ENCODE results near the gene TMEM200B.
"Not testable (repeated sequence)": the region's sequence is repeated elsewhere in the genome, so short reads cannot be mapped to it uniquely, and the experiment has no call there.

TMEM200B gene

DNA sequence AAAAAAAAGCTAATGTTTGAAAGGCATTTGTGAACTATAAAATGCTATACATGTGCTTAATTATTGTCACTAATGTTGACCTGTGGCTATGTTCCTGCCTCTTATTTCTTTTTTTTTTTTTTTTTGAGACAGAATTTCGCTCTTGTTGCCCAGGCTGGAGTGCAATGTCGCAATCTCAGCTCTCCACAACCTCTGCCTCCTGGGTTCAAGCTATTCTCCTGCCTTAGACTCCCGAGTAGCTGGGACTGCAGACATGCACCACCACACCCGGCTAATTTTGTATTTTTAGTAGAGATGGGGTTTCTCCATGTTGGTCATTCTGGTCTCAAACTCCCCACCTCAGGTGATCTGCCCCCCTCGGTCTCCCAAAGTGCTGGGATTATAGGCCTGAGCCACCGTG is 15.7 kb downstream of the TMEM200B start:
- DNase-seq (ENCODE audit: low read depth): not testable (repeated sequence)

DNA sequence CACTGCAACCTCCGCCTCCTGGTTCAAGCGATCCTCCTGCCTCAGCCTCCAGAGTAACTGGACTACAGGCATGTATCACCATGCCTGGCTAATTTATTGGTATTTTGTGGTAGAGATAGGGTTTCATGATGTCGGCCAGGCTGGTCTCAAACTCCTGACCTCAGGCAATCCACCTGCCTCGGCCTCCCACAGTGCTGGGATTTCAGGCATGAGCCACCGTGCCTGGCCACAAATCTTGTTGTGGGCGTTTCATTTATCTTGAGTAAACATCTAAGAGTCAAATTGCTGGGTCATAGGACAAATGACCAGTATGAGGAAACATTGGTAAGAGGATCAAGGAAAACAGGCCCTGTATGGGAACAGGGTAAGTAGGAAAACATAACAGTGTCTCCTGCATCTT is 17.9 kb downstream of the TMEM200B start:
- no peak for DNase-seq (ENCODE audit: low read depth)

DNA sequence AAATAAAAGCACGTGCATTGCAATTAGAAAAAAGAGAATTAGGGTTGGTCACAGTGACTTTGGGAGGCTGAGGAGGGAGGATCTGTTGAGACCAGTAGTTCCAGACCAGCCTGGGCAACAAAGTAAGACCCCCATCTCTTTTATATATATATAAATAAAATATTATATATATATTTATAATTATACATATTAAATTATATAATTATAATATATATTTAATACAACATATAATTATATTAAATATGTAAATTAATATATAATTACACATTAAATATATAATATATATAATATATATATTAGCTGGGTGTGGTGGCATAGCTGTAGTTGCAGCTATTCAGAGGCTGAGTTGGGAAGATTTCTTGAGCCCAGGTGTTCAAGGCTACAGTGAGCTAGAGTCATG is 23.2 kb downstream of the TMEM200B start:
- no peak for DNase-seq (ENCODE audit: low read depth)

- no peak for DNase-seq (ENCODE audit: low read depth)
Observed at GRCh38 chr1:29099286-29099685, 24.4 kb downstream of the TMEM200B start.

- no peak for DNase-seq (ENCODE audit: low read depth)
Observed at GRCh38 chr1:29096231-29096886, 27.3 kb downstream of the TMEM200B start.

DNA sequence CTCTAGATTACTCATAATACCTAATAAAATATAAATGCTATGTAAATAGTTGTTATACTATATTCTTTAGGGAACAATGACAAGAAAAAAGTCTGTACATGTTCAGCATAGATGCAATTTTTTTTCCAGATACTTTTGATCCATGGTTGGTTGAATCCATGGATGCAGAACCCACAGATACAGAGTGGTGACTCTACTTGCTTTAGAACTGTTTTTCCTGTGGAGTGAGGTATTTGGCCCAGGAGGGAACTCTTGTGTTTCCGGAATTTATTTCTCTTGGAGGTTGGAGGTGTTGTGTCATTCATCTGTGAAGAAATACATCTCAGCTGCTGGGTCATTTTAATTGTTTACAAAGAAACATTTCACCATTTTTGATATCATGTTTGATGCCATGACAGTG is 28.7 kb downstream of the TMEM200B start:
- no peak for DNase-seq (ENCODE audit: low read depth)

DNA sequence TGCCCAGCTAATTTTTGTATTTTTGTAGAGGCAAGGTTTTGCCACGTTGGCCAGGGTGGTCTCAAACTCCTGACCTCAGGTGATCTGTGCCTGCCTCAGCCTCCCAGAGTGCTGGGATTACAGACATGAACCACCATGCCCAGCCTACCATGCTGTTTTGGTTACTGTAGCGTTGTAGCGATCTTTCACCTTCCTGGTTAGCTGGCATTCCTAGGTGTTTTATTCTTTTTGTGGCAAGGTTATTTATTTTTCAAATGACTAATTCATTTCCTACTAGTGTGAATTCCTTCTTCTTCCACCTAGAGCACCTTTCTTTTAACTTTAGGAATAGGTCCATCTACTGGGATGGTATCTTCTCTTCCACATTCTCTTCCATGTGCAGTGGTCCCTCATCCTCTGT is 29.3 kb downstream of the TMEM200B start:
- DNase-seq (ENCODE audit: low read depth): no peak

GRCh38 chr1:29092704-29093103 is 31.0 kb downstream of the TMEM200B start:
- DNase-seq (ENCODE audit: low read depth): not testable (repeated sequence)

DNA sequence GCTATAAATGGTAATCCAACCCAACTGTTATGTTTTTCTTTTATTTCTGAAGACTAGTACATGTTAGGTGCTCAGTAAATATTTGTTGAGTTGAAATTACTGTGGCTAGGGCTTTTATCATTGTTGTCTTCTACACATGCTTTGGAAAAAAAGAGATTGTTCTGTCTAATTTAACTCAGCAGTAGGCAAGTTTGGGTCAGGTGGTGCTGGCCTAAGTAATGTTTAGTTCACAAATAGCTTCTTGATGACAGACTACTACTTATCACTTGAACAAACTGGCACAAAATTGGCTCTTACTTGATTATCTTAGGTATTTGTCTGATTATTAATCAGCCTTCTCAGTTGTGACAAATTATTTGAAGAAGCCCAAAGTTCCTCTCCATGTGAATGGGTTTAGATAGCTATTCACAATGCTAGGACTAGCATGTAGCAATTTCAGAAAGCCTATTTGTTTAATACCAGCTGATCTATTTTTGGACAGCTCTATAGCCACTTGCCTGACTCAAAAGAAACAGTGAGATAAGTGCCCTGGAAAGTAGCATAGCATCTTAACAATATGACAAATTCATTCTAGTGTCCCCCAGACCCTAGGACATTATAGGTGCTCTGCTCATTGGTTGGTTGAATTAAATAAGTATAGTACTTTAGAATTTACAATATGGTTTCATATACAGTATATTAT is 32.6 kb downstream of the TMEM200B start:
- DNase-seq (ENCODE audit: low read depth): no peak

DNA sequence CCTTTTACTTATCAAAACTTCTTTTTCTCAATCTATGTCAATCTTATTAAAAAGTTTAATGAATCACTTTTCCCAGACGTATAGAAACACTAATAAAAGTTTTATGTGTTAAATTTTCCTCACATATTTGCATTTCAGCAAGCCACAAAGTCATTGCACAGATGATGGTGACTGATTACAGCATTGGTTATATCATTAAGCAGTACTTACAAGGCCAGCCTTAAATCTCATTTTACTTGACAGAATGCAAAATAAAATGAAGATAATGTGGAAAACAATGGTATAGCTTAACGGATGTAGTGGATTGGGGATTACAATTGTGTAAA is 39.5 kb downstream of the TMEM200B start:
- no peak for DNase-seq (ENCODE audit: low read depth)

DNA sequence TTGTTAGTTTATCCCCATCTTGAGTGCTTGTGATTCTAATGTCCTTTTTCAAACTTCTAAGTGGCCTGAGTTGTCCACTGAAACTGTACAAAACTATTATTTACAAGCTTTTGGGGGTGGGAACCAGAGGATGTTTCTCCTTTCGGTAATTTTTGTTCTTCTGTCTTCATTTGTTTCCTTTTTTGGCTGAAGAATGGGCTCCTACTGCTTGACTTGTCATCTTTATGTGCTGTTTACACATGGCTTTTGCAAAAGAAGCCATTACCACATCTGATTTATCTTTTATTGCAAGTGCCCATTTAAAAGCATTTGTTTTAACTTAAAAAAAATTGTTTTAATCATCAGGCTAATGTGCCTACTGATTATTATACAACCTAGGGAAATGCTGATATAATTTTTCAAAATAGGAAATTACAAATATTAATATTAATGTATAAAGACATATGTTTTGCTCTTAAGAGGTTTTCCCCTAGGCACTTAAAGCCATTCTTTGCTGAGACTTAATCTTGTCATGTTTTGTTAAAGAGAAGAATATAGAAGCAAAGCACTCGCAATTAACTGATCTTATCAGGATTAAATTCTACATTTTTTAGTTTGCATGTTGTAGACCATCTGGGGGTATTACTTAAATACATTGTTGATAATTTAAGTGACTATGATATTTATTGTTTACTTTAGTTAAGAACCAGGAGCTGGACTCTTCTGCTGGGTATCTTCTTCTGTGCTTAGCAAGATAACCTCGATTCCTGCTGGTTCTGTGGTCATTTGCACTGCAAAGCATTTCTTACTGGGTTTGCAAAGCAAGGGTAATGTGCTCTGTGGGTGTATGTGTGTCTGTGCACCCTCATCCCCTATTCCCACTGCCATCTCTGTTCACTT is 40.1 kb downstream of the TMEM200B start:
- no peak for DNase-seq (ENCODE audit: low read depth)

GRCh38 chr1:29082519-29082918 is 41.2 kb downstream of the TMEM200B start:
- no peak for DNase-seq (ENCODE audit: low read depth)

GRCh38 chr1:29081201-29081600 is 42.5 kb downstream of the TMEM200B start:
- no peak for DNase-seq (ENCODE audit: low read depth)

GRCh38 chr1:29079916-29080629 is 43.6 kb downstream of the TMEM200B start:
- not testable (repeated sequence) for DNase-seq (ENCODE audit: low read depth)

DNA sequence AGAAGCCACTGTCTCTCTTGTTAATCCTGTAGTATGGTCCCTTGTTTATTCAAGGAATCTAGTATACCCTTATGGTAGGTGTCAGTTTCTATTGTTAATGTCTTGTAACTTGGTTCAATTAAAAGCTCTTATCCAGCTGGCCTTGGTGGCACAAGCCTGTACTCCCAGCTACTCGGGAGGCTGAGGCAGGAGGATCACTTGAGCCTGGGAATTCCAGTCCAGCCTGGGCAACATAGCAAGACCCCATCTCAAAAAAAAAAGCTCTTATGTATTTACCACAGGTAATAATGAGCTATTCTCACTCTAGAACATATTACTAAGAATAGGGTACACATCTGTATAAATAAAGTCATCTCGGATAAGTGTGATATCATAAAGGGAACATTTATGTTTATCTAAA is 46.5 kb downstream of the TMEM200B start:
- DNase-seq (ENCODE audit: low read depth): no peak

Data from fibroblast of the conjunctiva (primary cell).